NOMO-1 treated with DMSO at 0.1 percent for 48 hours (cell line): ENCODE results near the gene FOXP1.

Experiments
- DNase-seq: peaks from one replicate; lab custom pipeline; 2025; ENCODE audit not compliant: unreplicated experiment; lab: John Stamatoyannopoulos, UW

The FOXP1 gene

DNA sequence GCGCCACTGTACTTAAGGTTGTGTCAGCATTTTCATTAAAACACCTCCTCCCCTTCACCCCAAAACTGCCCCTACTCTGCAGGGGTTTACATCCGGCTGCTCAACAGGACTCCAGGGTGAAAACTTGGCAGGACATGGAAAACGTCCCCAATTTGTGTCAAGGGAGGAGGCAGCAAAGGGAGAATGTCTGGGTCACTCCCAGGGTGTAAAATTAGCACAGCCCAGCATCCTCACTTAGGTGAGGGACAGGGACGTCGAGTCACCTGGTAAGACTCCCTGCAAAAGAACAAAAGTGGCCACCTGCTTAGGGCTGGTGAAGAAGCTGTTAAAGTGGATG lies 532.3 kb downstream of the FOXP1 start:
- DNase-seq: no peak

DNA sequence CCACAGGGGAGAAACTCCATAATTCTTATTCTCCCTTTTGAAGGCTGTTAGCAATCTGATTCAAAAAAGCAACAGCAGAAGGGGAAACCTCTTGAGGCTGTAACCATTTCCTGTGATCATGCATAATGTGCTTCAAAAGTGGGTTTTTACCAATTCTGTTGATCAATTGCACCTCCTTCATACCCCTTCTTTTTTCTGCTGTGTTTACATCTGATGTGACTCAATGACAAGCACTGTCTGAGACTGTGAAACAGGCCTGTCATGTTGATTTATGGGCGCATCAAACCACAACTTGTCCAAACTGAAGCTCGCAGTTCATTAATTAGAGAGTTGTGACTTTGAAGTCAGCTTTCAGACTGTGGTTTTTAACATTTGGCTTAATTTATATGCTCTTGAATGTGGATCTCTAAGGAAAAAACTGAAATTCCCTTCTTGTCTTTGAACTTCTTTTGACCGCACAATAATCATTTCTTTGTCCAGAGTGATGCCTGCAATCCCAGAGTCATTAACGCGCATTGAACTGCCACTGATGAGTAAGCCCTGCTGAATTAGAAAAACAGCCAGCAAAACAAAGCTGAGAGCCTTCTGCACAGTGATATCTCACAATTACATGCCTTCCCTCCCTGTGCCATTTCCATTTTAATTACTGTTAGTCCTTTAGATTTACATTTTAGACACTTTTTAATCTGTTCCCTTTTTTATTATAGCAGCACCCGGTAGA lies 532.8 kb downstream of the FOXP1 start:
- peak; percentile 59 for DNase-seq

DNA sequence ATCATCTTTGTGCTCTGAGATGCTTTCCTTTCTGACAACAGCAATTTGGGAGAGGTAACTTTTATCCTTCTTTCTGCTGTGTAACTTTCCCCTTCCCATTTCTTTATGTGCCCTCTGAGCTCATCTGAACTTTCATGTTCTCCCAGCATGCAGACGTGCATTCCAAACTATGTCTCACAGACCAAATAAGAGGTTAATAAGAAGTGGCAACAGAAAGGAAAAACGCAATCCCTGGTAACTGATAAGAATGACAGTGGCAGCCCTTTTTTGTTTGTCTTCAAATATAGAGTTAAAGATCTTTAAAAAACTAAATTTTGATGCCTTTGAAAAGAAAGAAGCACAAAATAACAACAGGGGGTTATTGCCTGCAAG lies 533.4 kb downstream of the FOXP1 start:
- DNase-seq: no peak

DNA sequence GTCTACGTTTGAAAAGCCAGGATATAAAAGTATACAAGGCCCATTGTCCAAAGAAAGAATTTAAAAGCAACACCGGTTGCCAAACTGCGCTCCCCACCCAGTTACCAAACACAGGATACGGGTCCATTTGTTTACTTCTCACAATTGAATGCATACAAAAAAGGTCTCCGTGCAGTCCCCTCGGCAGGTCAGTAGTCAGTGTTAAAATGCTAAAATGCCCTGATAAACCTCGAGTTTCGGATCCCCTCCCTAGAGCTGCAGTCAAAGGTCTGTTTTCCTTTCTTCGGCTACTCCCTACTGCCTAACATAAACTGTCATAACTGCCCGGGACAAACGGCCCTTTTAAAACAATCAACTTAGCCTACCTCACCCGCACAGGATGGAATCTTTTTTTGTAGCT lies 534.6 kb downstream of the FOXP1 start:
- no peak for DNase-seq

DNA sequence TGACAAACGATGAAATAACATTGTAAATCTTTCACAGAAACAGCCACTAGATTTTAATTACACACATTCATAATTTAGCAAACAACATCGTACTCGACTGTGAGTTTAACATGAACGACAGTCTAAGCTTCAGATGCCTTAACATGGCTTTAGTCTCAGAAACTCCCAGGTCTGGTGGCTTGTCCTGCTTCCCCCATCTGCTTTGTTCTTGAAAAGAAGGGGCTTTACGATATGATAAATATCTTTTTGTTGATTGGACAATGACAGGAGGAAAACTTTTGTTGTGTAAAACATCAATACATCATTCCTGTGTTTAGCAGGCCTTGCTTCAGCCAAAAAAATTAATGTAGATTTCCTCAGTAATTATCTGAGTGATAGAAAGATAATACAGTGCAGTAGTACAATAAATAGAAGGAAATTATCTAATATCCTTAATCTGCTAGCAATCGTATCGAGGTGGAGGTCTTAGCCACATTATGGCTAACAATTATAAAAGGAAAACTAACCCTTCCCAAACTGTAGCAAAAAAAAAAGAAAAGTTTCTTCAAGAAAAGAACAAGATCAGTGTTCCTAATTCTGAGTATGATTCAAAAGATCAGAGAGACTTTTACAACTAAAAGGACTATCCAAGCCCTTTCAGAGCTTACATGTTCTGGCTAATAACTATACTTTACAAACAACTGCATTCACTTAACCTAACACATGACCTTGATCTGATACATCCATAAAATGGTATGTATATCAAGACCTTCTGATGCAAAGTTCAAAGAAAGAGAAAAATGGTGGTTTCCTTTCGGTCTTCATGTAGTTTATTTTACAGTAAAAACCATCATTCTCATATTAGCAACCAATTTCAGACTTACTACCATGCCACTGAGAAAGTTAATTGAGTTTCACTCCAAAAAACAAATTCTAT lies 535.7 kb downstream of the FOXP1 start:
- no peak for DNase-seq

DNA sequence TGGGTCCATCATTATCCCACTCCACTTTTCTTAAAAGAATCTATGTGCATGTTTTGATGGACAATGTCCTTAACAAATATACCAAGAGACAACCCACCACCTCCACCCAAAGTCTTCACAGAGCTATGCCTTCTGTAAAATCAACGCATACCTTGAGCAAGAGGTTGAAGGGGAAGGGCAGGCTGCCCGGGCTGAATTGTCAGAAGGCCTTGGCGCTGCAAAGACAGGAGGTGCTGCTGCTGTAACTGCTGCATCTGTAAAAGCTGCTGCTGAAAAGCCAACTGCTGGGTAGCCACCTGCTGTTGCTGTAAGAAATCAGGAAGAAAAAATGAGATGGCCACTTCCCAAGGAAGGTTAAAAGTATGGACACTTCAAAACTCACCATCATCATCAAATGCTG lies 536.7 kb downstream of the FOXP1 start:
- no peak for DNase-seq

DNA sequence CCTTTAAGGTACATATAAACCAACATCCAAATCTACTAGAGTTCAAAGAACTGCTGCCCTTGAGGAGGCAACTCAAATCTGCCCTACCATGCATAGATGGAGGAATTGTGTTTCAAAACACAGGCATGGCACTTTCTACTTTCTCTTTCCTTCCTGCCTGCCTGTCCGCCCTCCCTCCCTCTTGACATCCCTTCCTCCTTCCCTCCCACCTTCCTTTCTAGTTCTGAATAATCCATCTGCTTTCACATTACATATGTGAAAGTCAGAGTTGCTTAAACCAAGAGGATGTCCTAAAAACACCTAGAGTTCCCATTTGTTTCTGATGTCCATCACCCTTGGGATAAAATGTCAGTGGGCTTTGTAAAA lies 537.6 kb downstream of the FOXP1 start:
- DNase-seq: no peak

DNA sequence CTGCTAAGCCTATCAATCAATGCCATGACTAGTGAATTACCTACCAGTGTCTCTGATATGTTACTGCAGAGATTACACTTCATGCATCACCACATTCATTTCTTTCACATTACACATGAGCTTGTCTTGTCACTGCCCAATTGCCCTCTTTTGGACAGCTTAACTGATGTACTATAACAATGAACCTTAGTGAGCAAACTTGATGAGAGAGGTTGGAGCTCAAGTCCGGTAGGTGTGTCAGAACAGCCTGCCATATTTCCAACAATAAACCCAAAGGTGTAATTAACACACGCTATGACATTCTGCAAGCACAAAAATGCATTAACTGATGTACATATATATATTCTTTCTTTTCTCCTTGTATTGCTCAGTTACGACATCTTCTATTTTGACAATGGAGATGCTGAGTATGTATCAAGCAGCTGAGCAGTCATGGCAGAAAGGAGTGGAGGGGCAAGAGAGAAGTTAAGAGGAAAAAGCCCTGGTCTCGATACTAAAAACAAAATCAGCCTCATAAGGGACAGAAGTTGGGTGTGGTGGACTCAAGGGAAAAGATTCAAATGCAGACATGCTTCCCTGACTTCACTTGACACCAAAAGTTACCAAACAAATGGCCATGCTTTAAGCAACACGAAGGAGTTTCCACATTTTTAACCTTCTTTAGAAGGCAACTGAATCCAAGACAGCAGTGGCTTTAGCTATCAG lies 538.2 kb downstream of the FOXP1 start:
- no peak for DNase-seq

DNA sequence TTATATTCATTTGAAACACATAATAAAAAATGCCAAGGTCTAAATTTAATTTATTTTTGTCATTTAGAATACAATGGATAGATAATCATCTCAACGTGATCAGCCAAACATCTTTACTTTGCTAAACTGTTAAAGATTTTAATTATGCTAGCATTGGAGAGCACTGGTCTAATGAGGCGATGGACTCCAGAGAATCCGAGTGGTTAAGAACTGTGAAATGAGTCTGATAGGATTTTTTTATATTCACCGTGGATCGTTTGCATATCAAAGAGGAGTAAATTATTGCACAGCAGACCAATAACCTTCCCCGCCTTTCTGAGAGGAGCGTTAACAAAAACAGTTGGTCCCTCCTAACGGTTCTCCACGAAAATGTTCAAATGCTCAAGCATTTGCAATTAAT lies 540.8 kb downstream of the FOXP1 start:
- no peak for DNase-seq

DNA sequence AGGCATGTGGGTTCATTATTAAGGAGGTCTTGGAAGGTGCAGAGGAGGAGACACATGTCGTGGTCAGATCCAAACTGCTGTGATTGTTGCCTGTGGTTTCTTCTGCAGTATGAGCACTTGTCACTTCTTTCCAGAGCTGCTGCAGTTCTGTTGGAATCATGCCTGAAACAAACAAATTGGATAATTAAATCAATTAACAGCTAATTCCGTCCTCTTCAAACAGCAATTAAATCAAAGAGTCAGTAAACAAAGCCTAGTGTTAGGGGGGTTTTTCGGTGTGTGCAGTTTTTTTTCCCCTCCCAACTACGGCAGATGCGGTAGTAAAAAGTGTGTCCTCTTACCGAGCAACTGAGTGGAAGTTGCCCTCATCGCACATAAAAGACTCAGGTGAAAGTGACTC lies 542.2 kb downstream of the FOXP1 start:
- no peak for DNase-seq

DNA sequence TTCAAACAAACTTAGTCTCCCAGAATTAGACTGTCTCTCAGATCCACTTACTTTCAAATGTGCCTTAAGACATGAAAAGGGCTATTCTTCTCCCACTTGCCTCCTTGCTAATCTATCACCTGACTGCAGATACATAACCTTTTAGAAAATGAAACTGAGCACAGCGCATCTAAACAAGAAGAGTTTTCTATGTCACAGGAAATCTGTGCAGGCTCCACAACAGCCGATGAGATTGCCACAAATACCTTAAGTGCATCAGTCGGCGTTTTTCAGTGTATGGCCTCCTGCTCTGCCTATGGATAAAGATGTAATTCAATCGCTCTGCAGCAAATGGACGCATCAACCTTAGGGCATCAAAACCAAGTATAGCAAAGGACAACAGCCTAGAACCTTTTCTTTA lies 544.2 kb downstream of the FOXP1 start:
- no peak for DNase-seq

DNA sequence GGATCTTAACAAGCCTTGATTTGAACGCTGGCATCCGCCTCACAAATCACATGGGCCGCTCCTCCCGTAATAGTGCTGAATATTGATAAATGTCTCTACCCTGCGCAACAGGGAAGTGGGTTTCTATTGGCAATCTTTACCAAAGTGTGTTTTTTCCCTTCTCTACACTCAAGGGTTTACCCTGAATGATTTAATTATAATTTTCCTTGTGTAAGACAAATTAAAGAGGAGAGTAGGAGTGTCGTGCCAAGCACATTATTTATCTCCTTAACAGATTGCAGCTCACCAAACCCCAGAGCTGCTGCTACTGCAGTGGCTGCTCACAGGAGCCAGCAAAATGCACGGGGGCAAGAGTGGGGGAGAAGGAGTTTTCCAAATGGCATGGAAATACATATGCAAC lies 545.8 kb downstream of the FOXP1 start:
- DNase-seq: no peak

DNA sequence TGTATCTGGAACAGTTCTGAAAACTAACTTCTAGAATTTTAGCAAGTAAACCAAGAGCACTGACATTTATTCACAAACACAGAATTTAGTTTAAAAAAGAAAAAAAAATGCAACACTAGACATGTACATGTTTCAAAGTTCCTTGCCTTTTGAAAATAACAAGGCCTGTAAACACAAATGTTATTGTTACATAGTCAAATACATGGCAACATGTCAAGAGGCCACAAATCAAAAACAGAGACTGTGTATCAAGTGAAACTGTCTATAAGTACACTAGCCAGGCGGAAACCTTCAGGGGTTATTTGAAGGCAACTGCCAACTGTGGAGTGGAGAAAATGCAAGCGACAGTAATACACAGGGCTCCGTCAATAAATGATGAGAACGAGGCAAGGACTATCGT lies 547.6 kb downstream of the FOXP1 start:
- peak; percentile 27 for DNase-seq

DNA sequence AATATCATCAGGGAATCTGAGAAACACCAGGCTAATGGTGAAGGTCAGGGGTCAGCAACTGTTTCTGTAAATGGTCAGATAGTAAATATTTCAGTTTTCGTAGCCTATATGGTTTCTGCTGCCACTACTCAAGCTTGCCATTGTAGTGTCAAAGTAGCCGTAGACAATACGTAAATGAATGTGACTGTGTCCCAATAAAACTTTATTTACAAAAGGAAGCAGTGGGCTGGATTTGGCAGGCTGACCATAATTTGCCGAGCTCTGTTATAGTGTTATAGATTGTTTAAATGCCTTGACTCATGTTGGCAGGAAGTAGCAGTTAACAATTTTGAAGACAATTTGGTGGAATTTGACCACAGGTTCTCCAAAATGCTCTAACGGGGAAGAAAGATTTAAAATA lies 548.2 kb downstream of the FOXP1 start:
- peak; percentile 85 for DNase-seq

DNA sequence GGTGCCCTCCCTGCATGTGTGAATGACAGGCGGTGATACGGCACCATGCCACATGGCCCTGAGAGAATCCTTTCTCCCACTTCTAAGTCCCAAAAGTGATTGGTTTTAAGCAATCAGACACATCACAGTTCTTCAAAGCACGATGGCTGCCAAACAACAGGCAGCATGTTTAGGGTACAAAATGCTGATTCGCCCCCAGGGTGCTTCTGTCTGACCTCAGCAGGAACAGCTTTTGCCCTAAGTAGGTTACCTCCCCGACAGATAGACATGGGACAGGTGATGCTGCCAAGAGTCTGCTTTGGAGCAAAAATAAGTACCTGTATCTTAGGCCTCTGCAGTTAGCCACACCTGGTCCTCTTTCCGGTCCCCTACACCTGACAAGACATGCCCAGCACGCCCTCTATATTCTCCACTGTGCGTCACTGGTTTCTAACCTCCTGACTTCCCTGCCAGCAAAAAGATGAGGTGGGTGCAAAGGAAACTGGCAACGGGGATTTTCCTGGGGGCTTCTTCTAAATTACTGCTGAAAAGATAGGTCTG lies 549.8 kb downstream of the FOXP1 start:
- no peak for DNase-seq

DNA sequence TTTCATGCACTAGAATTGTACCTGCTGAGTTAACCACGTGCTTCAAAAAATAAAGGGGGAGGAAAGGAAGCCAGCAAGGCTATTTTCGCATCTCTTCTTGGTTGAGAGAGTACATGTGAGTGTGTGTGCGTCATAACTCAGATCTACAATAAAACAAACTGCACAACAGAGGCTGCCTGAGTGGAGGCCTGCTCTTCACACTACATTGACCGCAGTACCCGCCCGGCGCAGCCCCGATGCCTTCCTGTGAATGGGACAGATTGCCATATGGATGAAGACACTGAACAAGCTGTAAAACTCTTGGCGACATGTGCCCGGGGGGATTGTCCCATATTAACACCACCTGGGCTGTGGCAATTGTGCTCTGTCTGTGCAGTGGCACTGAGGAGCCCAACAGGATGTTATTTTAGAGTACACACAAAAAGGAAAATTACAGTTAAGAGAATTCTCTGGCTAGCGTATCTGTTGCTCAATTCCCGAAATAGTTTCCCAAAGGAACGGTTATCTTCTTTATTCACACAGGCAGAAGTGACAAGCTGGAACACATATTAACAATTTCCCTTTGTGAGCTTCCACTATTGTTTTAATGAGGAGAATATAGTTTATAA lies 551.5 kb downstream of the FOXP1 start:
- DNase-seq: no peak

DNA sequence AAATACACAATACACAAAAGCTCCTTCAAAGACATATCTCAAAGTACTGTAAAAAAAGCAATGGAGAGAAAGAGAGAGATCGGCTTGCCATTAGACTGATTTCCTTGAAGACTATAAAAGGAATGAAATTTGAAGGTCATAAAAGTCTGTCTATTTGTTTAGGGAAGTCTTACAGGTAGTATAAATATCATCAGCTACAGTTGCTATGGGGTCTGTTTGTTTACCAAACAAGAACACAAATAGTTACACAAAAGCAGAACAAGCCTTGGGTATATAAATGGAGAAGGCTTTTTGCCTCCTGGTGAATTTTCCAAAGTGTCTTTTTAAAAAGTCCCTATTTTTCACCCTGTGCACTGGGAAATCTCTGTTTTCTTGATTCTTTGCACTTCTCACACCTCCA lies 552.3 kb downstream of the FOXP1 start:
- DNase-seq: no peak

DNA sequence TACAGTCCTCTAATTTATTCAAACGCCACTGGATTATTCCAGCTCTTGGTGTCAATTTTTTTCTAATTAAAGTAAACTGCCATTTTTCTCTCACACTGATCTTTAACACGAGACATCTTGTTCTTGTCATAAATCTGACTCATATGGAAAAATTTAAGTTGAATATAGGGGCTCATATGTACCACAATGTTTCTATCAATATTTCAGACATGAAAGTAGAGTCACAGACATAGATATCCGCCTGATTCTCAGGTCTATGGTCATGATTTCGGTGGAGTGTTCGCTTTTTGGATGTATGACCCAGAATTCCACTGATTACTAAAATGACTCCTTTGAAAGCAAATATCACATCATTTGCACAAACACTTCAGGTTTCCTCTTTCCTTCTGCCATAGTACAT lies 552.8 kb downstream of the FOXP1 start:
- DNase-seq: no peak

DNA sequence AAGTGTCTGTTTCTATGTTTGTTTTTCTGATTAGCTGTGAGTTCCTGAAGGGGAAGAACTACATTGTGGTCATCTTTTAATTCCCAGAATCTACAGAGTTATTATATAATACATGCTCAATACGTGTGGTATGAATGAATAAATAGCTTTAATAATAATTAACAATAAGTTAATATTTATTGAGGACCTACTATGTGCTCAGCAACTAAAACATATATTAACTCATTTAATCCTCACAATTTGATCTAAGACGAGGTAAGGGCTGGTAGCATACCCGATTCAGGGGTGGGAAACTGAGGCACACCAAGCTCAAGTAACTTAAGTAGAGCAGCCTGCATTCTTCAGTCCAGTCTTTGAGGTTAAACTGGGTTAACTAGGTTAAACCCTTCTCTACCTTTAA lies 553.8 kb downstream of the FOXP1 start:
- no peak for DNase-seq

DNA sequence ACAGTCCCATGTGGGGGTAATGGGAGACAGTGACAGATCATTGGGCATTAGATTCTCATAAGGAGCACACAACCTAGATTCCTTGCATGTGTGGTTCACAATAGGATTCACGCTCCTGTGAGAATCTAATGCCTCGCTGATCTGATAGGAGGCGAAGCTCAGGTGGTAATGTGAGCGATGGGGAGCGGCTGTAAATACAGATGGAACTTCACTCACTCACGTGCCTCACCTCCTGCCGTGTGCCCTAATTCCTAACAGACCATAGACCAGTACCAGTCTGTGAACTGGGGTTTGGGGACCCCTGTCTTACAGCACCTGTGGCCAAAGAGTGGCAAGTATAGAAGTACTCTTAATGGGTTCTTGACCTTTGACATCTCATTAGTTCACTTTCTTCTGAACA lies 554.7 kb downstream of the FOXP1 start:
- no peak for DNase-seq

DNA sequence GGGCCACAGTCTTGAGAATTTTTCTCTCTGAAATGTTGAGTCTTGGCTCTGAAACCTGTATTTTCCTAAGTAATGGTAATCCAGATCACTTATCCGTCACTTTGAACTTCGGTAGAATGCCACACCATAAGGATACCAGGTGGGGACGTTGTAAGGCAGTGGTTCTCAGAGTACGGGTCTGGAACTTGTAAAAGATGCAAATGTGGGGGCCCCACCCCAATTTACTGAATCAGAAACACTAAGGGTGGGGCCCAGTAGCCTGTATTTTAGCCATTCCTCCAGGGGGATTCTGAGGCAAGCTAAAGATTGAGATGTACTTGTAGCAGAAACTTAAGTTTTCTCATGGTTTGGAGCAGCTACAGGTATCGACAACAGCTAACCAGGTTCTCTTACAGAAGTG lies 555.3 kb downstream of the FOXP1 start:
- no peak for DNase-seq
